Measurements from ENCODE around the gene ARHGAP18.

The ARHGAP18 gene

GRCh38 chr6:129709769-129710449 is at the start of gene ARHGAP18:
TSS of gene ARHGAP18 (minus strand) at chr6:129710177. CDS start at chr6:129710136, 41 bp downstream.
- DNase-seq: peak; percentile 92

GRCh38 chr6:129755787-129756186 is 45.8 kb upstream of the ARHGAP18 start:
- no peak for DNase-seq

DNA sequence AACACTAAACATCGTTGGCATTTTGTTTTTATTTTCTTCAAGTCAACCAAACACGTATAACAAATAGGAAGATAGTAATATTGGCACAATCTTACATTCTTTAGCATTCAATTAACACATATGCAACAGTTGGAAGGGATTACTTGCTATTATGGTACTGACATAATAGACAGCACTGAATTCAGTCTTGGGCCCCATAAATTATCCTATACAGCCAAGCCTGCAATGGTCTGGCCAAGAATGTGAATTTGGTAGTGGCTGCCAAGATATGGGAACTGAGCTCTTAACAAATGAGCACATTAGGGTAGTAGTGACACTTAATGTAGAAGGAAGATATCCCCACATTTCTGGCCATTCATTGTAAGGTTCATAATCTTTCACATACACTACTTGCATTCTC is 44.8 kb upstream of the ARHGAP18 start:
- no peak for DNase-seq

- DNase-seq: no peak
Measured at GRCh38 chr6:129753422-129753821, 43.4 kb upstream of the ARHGAP18 start.

- no peak for DNase-seq
Measured at GRCh38 chr6:129751384-129751783, 41.4 kb upstream of the ARHGAP18 start.

GRCh38 chr6:129750360-129750759 is 40.4 kb upstream of the ARHGAP18 start:
- no peak for DNase-seq

GRCh38 chr6:129749749-129750120 is 39.8 kb upstream of the ARHGAP18 start:
- DNase-seq: no peak

GRCh38 chr6:129748901-129749748 is 39.1 kb upstream of the ARHGAP18 start:
- DNase-seq: no peak

DNA sequence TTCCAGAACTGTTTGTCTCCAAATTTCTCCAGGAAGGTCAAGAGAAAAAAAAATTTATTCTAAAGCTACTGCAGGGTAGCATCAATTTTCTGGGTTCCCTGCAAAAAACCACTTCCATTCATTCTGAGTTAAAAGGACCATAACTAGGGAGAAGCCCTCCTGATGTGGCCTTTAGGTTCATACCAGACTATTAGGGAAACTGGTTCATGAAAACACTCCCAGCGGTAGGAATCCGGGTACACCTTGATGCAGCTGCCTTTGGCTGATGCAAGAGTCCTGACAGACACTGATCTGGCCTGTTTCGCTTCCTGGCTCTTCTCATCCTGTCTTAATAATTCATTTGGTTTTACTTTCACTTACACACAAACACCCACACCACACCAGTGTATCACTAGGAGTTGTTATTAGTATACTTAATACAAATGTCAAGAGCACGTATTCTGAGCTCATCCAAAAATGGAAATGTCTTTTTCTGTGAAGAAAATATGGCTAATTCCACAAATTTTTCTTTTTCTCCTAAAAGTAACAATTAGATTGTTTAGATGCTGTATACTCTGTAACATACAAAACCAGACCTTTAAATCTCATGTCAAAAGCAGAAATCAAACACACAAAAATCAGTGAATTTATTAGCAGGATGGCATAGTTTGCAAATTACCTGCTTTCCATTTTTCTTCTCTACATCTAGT is 38.4 kb upstream of the ARHGAP18 start:
- DNase-seq: no peak

DNA sequence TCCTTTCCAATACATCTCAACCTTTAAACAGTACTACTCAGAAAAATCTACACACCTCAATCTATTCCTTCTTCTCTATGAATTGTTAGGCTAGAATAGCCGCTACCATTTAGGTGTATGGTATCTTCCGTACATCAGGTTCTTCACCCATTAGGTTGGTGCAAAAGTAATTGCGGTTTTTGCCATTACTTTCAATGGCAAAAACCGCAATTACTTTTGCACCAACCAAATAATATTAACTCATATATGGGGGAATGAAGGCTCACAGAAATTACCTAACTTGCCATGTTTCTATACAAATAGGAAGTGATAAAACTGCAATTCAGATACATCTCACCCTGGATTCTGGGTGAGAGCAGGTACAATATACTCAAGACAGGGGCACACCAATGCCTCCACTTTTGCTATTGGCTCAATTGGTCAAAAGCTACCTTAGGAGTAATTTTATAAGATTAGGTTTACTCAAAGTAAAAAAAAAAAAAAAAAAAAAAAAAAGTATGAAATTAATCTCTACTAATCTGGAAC is 37.7 kb upstream of the ARHGAP18 start:
- no peak for DNase-seq

- DNase-seq: no peak
Measured at GRCh38 chr6:129744880-129745237, 34.9 kb upstream of the ARHGAP18 start.

DNA sequence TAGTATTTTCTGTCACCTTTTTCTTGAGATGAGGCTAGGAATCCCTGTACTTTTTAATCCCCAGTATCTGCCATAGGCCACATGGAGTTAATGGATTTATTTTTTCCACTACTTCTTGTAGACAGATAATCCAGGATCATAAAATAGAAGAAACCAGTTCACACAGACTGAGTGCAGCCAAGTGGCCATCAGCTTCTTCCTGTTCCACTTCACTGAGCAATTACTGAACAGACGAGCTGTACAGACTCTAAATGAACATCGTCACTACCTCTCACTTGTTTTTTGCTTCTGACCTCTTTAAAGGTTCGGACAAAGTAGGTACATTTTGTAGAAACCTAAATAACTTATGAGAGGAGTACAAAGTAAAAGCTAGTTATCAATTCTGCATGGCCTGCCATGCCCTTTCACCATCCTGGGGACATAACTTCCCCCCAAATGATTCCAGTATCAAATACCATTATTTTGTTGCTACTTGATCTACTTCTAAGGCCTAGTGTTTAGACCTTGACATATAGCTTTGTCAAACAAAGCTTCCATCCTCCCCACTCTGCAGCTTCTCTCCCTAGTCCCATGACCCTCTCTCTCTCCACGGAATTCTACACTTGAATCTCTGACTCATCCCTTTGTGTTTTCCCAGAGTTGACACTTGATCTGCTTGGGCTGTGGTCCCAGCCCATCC is 34.4 kb upstream of the ARHGAP18 start:
- no peak for DNase-seq

DNA sequence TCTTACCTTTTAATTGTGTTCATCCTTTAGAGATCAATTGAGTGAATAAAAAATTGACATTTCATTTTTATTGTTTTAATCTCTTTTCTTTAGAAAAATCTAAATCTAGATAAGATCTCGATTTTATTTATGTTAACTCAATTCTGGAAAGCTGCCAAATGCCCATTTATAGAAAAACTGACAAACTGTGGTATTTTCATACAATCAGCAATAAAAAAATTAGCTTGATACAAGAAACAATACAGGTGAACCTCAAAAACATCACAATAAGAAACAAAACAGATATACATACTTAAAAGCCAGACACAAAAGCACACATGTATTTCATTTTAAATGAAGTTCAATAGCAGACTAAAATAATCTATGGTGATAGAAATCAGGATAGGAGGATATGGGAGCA is 30.0 kb upstream of the ARHGAP18 start:
- DNase-seq: no peak

DNA sequence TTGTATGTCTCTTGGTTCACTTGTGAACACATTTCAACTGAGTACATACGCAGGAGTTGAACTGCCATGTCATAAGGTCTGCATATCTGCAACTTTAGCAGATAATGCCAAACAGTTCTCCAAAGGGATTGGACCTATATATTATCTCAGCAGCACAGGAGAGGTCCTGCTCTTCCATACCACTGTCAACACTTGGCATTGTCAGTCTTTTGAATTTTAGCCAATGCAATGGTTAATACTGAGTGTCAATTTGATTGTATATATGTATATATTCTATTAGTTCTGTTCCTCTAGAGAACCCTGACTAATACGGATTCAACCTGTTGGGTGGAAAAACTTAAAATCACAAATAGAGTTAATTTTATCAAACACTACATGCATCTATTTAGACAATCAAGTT is 26.1 kb upstream of the ARHGAP18 start:
- DNase-seq: no peak

DNA sequence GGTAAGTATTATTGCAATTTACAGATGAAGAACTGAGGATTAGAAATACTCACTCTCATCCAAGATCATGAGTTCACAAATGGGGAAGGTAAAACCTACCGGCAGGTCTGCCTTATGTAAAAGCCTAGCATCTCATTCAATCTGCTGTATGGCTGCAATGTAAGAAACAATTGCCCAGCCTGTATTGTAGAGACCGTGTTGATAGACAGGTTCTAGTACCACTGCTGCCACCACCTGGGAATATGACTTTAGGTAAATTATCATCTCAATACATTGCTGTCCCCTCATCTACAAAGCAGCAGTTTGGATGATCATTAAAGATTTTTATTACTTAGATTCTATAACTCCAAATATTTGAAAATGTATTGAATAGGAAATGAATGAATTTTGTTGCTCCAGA is 23.3 kb upstream of the ARHGAP18 start:
- no peak for DNase-seq

DNA sequence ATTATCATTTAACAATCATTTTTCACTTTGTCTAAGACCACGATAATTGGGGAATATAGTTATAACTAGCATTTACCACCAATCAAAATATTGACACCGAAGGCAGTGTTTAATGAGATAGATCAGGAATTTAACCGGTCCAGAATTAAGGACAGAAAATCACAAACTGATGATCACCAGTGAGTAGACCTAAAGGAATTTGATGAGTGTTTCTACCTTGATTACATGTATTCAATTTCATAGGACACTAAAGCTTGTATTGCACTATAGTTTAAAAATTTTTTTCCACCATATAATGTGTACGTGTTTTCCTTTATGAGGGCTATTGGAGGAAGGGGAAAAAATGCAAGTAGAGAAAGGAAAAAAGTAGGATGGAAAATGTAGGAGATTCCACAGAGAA is 22.6 kb upstream of the ARHGAP18 start:
- no peak for DNase-seq

DNA sequence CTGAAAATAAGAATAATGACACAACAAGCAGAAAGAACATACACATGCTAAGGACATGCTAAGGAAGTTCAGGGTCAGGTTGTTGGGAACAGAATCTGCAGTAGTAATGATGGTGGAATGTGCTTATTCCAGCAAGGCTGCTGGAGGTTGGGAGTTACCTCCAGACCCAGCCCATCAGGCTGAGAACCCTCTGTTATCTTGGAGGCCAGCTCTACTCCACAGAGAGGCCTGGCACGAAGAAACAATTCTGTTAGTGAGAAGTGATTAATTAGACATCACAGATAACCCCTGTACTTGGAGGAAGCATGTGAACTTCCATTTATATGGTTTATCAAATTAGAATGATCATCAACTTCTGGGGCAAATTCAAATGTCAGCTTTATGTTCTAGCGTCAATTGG is 22.1 kb upstream of the ARHGAP18 start:
- DNase-seq: no peak

DNA sequence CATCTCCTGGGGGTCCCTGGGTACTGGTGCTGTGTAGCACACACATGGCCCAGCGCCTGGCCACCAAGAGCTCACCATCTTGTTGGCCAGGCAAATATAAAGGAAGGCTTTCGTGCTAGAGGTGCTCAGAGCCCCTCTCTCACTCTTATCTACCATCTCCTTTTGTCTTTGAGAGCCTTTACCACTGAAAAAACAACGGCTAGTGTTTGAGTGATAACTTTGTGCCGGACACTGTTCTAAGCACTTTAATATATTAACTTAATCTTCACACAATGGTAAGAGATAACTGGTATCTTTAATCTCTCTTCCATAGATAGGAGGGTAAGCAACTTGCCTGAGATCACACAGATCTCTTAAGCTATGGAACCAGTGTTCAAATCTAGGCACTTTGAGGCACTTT is 21.5 kb upstream of the ARHGAP18 start:
- DNase-seq: no peak

DNA sequence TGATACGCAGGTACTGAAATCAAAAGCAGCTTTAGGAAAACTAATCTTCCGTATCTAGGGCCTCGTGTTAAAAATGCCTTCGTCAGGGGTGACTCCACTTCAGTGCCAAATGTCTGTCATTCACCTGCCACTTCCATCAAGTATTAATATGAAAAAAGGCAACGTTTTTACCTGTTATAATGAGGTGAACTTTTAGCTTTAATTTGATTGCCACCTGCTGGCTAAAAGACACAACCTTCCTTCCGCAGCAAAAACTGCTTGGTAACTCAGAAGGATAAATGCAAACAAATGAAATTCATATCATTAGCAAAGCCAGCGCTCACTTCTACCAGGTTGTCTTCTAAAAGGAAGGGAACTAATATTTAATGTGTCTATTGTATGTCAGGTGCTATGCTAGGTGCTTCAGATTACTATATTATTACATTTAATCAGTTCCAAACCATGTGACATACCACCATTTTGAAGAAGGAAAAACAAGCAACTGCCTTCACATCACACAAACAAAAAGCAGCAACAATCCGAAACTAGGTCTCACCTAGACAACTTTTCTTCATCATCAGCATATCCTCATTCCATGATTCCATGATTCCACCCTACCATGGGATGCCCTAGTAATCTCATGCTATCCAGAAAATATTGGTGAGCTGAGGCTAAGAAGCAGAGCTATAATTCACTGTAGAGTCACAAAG is 20.6 kb upstream of the ARHGAP18 start:
- peak; percentile 27 for DNase-seq

GRCh38 chr6:129726650-129727049 is 16.7 kb upstream of the ARHGAP18 start:
- no peak for DNase-seq

DNA sequence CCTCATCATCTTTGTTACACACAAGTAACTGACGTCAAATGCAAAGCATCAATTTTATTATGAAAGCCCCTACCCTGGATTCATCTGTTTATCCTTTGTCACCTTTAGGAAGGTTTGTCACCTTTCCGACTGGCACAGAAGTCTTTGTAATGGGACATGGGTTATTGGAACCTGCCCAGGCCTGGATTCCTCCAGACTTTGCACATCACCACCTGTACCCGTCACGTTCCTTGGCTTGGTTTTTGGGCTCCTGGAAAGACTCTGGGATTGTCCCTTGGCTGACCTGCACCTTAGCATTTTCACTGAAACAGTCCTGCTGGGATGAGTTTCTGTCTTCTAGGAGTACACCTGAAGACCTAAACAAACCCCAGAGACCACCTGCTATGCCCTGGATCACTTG is 15.4 kb upstream of the ARHGAP18 start:
- no peak for DNase-seq

DNA sequence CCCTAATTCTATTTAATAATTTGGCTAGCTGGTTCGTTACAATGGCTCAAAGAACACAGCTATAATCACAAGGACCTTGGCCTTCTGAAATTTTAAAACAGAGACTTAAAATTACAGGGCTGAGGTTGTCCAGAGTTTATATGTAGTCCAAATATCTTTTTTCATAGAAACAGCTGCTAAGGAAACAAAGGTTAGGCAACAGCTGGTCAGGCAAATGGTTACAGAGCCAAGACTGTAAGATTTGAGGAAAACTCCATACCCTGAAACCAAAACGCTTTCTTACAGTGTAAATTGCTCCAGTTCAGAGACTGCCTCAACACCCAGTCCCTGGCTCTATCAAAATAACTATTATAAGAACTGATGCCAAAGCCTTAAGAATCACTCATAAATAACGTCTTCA is 9.7 kb upstream of the ARHGAP18 start:
- DNase-seq: no peak

GRCh38 chr6:129717277-129717676 is 7.3 kb upstream of the ARHGAP18 start:
- DNase-seq: no peak

All from NCI-H774 (cell line).